ES-I3 (cell line): ENCODE data around the gene DIO3.
A peak's percentile ranks its signal among the peaks of the same experiment; 100 is the strongest.
"Not testable (repeated sequence)": the region's sequence is repeated elsewhere in the genome, so short reads cannot be mapped to it uniquely, and the experiment has no call there.

Source experiments
- H3K36me3 ChIP-seq: 2 replicates; pipeline ENCODE4 v1.6.1; 2013; ENCODE audit warnings: mild to moderate bottlenecking, low read length, control low read depth, moderate library complexity; ENCODE audit not compliant: insufficient read depth
- H3K4me1 ChIP-seq: 2 replicates; pipeline ENCODE4 v1.6.1; 2013; ENCODE audit warnings: mild to moderate bottlenecking, control low read depth, low read length; ENCODE audit not compliant: insufficient read depth
- H3K9ac ChIP-seq: 2 replicates; pipeline ENCODE4 v1.6.1; 2013; ENCODE audit warnings: low read depth, mild to moderate bottlenecking, low read length, moderate library complexity
- H3K9me3 ChIP-seq: 2 replicates; pipeline ENCODE4 v1.6.1; 2013; ENCODE audit warnings: mild to moderate bottlenecking, low read length, moderate library complexity; ENCODE audit not compliant: control insufficient read depth, insufficient read depth

Gene DIO3

GRCh38 chr14:101559250-101559623 is 2.1 kb upstream of the DIO3 start:
- Histone ChIP-seq H3K9me3 (peaks cover 11% of the 10 kb centered on the region; the same call in 1 of the 2 replicates), H3K36me3 (no peaks in the 10 kb centered on the region), H3K4me1 (no peaks in the 10 kb centered on the region; the same call in 1 of the 2 replicates), H3K9ac (peak overlapping the region; percentile 53; the same call in 1 of the 2 replicates)

- Histone ChIP-seq H3K4me1 (no peaks in the 10 kb centered on the region; the same call in 1 of the 2 replicates), H3K36me3 (no peaks in the 10 kb centered on the region), H3K9ac (peak overlapping the region; percentile 53; the same call in 1 of the 2 replicates), H3K9me3 (peaks cover 11% of the 10 kb centered on the region; the same call in 1 of the 2 replicates)
Observed at GRCh38 chr14:101559624-101560533, 1.4 kb upstream of the DIO3 start.

- no peaks in the 10 kb centered on the region for H3K36me3 ChIP-seq
- H3K9me3 ChIP-seq: peaks cover 11% of the 10 kb centered on the region; the same call in 1 of the 2 replicates
- H3K9ac ChIP-seq: no peak overlapping the region; the same call in 1 of the 2 replicates
- peaks cover 4% of the 10 kb centered on the region; the same call in 1 of the 2 replicates for H3K4me1 ChIP-seq
Observed at GRCh38 chr14:101560534-101561113, 671 bp upstream of the DIO3 start.

- peaks cover 11% of the 10 kb centered on the region; the same call in 1 of the 2 replicates for H3K9me3 ChIP-seq
- H3K4me1 ChIP-seq: peaks cover 4% of the 10 kb centered on the region; the same call in 1 of the 2 replicates
- no peak overlapping the region for H3K9ac ChIP-seq
- H3K36me3 ChIP-seq: no peaks in the 10 kb centered on the region
Observed at GRCh38 chr14:101561897-101562490, 699 bp downstream of the DIO3 start.

- H3K9me3 ChIP-seq: peaks cover 11% of the 10 kb centered on the region; the same call in 1 of the 2 replicates
- peaks cover 4% of the 10 kb centered on the region; the same call in 1 of the 2 replicates for H3K4me1 ChIP-seq
- no peaks in the 10 kb centered on the region for H3K36me3 ChIP-seq
- no peak overlapping the region for H3K9ac ChIP-seq
Observed at GRCh38 chr14:101562659-101563351, 1.5 kb downstream of the DIO3 start.

- no peaks in the 10 kb centered on the region for H3K36me3 ChIP-seq
- H3K9ac ChIP-seq: peak overlapping the region; percentile 58; the same call in 1 of the 2 replicates
Observed at GRCh38 chr14:101563352-101563653, 2.0 kb downstream of the DIO3 start.

GRCh38 chr14:101563654-101564443 is 2.6 kb downstream of the DIO3 start:
- Histone ChIP-seq H3K4me1 (peaks cover 4% of the 10 kb centered on the region; the same call in 1 of the 2 replicates), H3K9me3 (peaks cover 11% of the 10 kb centered on the region; the same call in 1 of the 2 replicates), H3K36me3 (no peaks in the 10 kb centered on the region), H3K9ac (peak overlapping the region; percentile 58; the same call in 1 of the 2 replicates)

More at GRCh38 chr14:101563352-101563653, 2.0 kb downstream of the DIO3 start:
- Histone ChIP-seq H3K4me1 (peaks cover 4% of the 10 kb centered on the region; the same call in 1 of the 2 replicates), H3K9me3 (peaks cover 11% of the 10 kb centered on the region; the same call in 1 of the 2 replicates)

GRCh38 chr14:101564444-101564776 is 3.1 kb downstream of the DIO3 start:
- peaks cover 11% of the 10 kb centered on the region; the same call in 1 of the 2 replicates for H3K9me3 ChIP-seq
- H3K36me3 ChIP-seq: no peaks in the 10 kb centered on the region
- peak overlapping the region; percentile 58; the same call in 1 of the 2 replicates for H3K9ac ChIP-seq
- H3K4me1 ChIP-seq: peaks cover 4% of the 10 kb centered on the region; the same call in 1 of the 2 replicates

GRCh38 chr14:101564819-101565698 is 3.8 kb downstream of the DIO3 start:
- no peaks in the 10 kb centered on the region for H3K36me3 ChIP-seq
- peaks cover 4% of the 10 kb centered on the region; the same call in 1 of the 2 replicates for H3K4me1 ChIP-seq
- peak overlapping the region; percentile 58; the same call in 1 of the 2 replicates for H3K9ac ChIP-seq
- H3K9me3 ChIP-seq: peaks cover 11% of the 10 kb centered on the region; the same call in 1 of the 2 replicates

- Histone ChIP-seq H3K9ac (no peak overlapping the region), H3K4me1 (peaks cover 4% of the 10 kb centered on the region; the same call in 1 of the 2 replicates), H3K36me3 (no peaks in the 10 kb centered on the region), H3K9me3 (peaks cover under 1% of the 10 kb centered on the region; the same call in 1 of the 2 replicates)
Observed at GRCh38 chr14:101567252-101567651, 6.0 kb downstream of the DIO3 start.

- Histone ChIP-seq H3K4me1 (no peaks in the 10 kb centered on the region), H3K9me3 (no peaks in the 10 kb centered on the region), H3K36me3 (no peaks in the 10 kb centered on the region), H3K9ac (no peak overlapping the region)
Observed at GRCh38 chr14:101571004-101571403, 9.7 kb downstream of the DIO3 start.

GRCh38 chr14:101572526-101572925 is 11.2 kb downstream of the DIO3 start:
- not testable (repeated sequence) for H3K9ac ChIP-seq, H3K4me1 ChIP-seq, H3K36me3 ChIP-seq, H3K9me3 ChIP-seq
